Neuronal stem cell (in vitro differentiated cells): ENCODE data around the gene XRCC3.
A peak's percentile ranks its signal among the peaks of the same experiment; 100 is the strongest.

Experiments used
- DNase-seq: peaks from one replicate; pipeline ENCODE4 v3.0.0-alpha.2; 2013; ENCODE audit warnings: low spot score
- H2AFZ ChIP-seq: one replicate; pipeline ENCODE4 v1.6.1; 2013; ENCODE audit warnings: mild to moderate bottlenecking, low read length, inconsistent platforms
- H2AK5ac ChIP-seq: 2 replicates; pipeline ENCODE4 v1.6.1; 2013; ENCODE audit warnings: low read depth, mild to moderate bottlenecking, inconsistent platforms, low read length, moderate library complexity, mixed read lengths
- H2BK120ac ChIP-seq: 2 replicates; pipeline ENCODE4 v1.6.1; 2013; ENCODE audit warnings: low read depth, mild to moderate bottlenecking, inconsistent platforms, low read length, moderate library complexity, mixed read lengths
- H2BK12ac ChIP-seq: one replicate; pipeline ENCODE4 v1.6.1; 2013; ENCODE audit warnings: low read length, inconsistent platforms
- H2BK15ac ChIP-seq: 2 replicates; pipeline ENCODE4 v1.6.1; 2013; ENCODE audit warnings: mild to moderate bottlenecking, low read length, inconsistent platforms, mixed read lengths
- H2BK5ac ChIP-seq: one replicate; pipeline ENCODE4 v1.6.1; 2013; ENCODE audit warnings: inconsistent platforms, mild to moderate bottlenecking, low read length, moderate library complexity
- H3K14ac ChIP-seq: one replicate; pipeline ENCODE4 v1.6.1; 2013; ENCODE audit warnings: low read length, inconsistent platforms
- H3K18ac ChIP-seq: 2 replicates; pipeline ENCODE4 v1.6.1; 2013; ENCODE audit warnings: low read length, inconsistent platforms
- H3K23ac ChIP-seq: 2 replicates; pipeline ENCODE4 v1.6.1; 2013; ENCODE audit warnings: low read depth, mild to moderate bottlenecking, mixed read lengths, low read length, inconsistent platforms; ENCODE audit not compliant: poor library complexity
- H3K27ac ChIP-seq: replicated peaks from 3 replicates; pipeline ENCODE4 v1.5.1; 2013; ENCODE audit warnings: low read length, inconsistent platforms
- H3K27me3 ChIP-seq, 3 experiments: 2 replicates each; pipeline ENCODE4 v1.6.1; 2013; ENCODE audit warnings: low read length in 3 of 3, mild to moderate bottlenecking in 2 of 3, inconsistent platforms in 1 of 3, low read depth in 1 of 3, mixed read lengths in 1 of 3, moderate library complexity in 1 of 3; ENCODE audit not compliant: control insufficient read depth in 3 of 3, insufficient read depth in 3 of 3
- H3K36me3 ChIP-seq, 2 donors: replicated peaks in 1 of 2; 2 replicates each; pipeline ENCODE4 v1.6.1; 2013; ENCODE audit warnings: low read length in 2 of 2; ENCODE audit not compliant: control insufficient read depth in 2 of 2, insufficient read depth in 2 of 2
- H3K4ac ChIP-seq: 2 replicates; pipeline ENCODE4 v1.6.1; 2013; ENCODE audit warnings: inconsistent platforms, mild to moderate bottlenecking, low read length, moderate library complexity
- H3K4me1 ChIP-seq, 2 donors: 1 replicate in 1 of 2; 2 replicates in 1 of 2; pipeline ENCODE4 v1.6.1; 2013; ENCODE audit warnings: low read length in 2 of 2, low read depth in 1 of 2; ENCODE audit not compliant: control insufficient read depth in 2 of 2, insufficient read depth in 1 of 2
- H3K4me2 ChIP-seq: one replicate; pipeline ENCODE4 v1.6.1; 2013; ENCODE audit warnings: mild to moderate bottlenecking, low read length, inconsistent platforms; ENCODE audit not compliant: insufficient read depth, poor library complexity, severe bottlenecking
- H3K4me3 ChIP-seq, 2 donors: 2 replicates each; pipeline ENCODE4 v1.5.1; 2013; ENCODE audit warnings: low read length in 2 of 2, mild to moderate bottlenecking in 2 of 2, inconsistent platforms in 1 of 2, moderate library complexity in 1 of 2
- H3K79me1 ChIP-seq: one replicate; pipeline ENCODE4 v1.6.1; 2013; ENCODE audit warnings: low read depth, mild to moderate bottlenecking, inconsistent platforms, low read length, moderate library complexity
- H3K9ac ChIP-seq: one replicate; pipeline ENCODE4 v1.6.1; 2013; ENCODE audit warnings: mild to moderate bottlenecking, low read depth, low read length, inconsistent platforms; ENCODE audit not compliant: poor library complexity
- H3K9me3 ChIP-seq, 2 donors: replicated peaks in 1 of 2; 2 replicates each; pipeline versions ENCODE3 to v1.6.1; 2013; ENCODE audit warnings: low read length in 2 of 2, mild to moderate bottlenecking in 2 of 2, inconsistent platforms in 1 of 2, low read depth in 1 of 2, mixed read lengths in 1 of 2, moderate library complexity in 1 of 2; ENCODE audit not compliant: control insufficient read depth in 2 of 2, insufficient read depth in 1 of 2
- H4K8ac ChIP-seq: one replicate; pipeline ENCODE4 v1.6.1; 2013; ENCODE audit warnings: low read depth, mild to moderate bottlenecking, inconsistent platforms, low read length, moderate library complexity
- H4K91ac ChIP-seq: one replicate; pipeline ENCODE4 v1.6.1; 2013; ENCODE audit warnings: low read length, low read depth, mild to moderate bottlenecking, inconsistent platforms; ENCODE audit not compliant: poor library complexity
- WGBS, 2 donors: extraction: QIAGEN DNeasy Blood & Tissue Kit; methylation state at CpG; one replicate each; pipeline ENCODE4 v1.1.7; 2013; ENCODE audit warnings: missing lambda C conversion rate in 2 of 2, mixed read lengths in 1 of 2; ENCODE audit not compliant: insufficient read length in 2 of 2, insufficient replicate concordance in 1 of 2; ENCODE audit errors: extremely low coverage in 2 of 2; 5-methylcytosine and 5-hydroxymethylcytosine counted together

XRCC3 gene

GRCh38 chr14:103659631-103660030 lies 55.6 kb downstream of the XRCC3 start:
- DNase-seq = no peak
- no peak overlapping the region for H3K4ac ChIP-seq
- H4K8ac ChIP-seq = no peak overlapping the region
- no peak overlapping the region for H3K4me3 ChIP-seq
- H3K9me3 ChIP-seq = no peaks in the 10 kb centered on the region
- H2BK5ac ChIP-seq = no peak overlapping the region
- H3K27me3 ChIP-seq = no peaks in the 10 kb centered on the region
- H3K14ac ChIP-seq = no peak overlapping the region
- no peak overlapping the region for H4K91ac ChIP-seq
- H3K27ac ChIP-seq = no peak overlapping the region
- H3K4me1 ChIP-seq = no peaks in the 10 kb centered on the region
- H2BK15ac ChIP-seq = no peak overlapping the region
- H2AFZ ChIP-seq = no peak overlapping the region
- no peak overlapping the region for H3K4me2 ChIP-seq
- no peak overlapping the region for H2AK5ac ChIP-seq
- no CpG with 5 or more reads among the region's 7 CpGs for WGBS, 2 donors
- H3K36me3 ChIP-seq = peaks cover 41 to 96% of the 10 kb centered on the region in 2 donors
- H2BK12ac ChIP-seq = no peak overlapping the region
- no peak overlapping the region for H3K9ac ChIP-seq
- H2BK120ac ChIP-seq = no peak overlapping the region
- H3K23ac ChIP-seq = no peak overlapping the region
- no peak overlapping the region for H3K18ac ChIP-seq
- no peaks in the 10 kb centered on the region for H3K79me1 ChIP-seq

GRCh38 chr14:103657471-103657870 lies 57.8 kb downstream of the XRCC3 start:
- Histone ChIP-seq H3K9ac (no peak overlapping the region), H4K8ac (no peak overlapping the region), H2AK5ac (no peak overlapping the region), H3K4me3 (no peak overlapping the region), H3K4me1 (peaks cover 5 to 14% of the 10 kb centered on the region in 2 donors), H3K14ac (no peak overlapping the region), H2BK120ac (no peak overlapping the region), H3K27ac (no peak overlapping the region), H2BK15ac (no peak overlapping the region), H3K27me3 (no peaks in the 10 kb centered on the region), H3K4me2 (no peak overlapping the region), H3K79me1 (peaks cover 2% of the 10 kb centered on the region), H2BK5ac (no peak overlapping the region), H3K18ac (no peak overlapping the region), H2BK12ac (no peak overlapping the region), H2AFZ (no peak overlapping the region), H3K9me3 (no peaks in the 10 kb centered on the region), H3K4ac (no peak overlapping the region), H3K36me3 (peaks cover 36 to 82% of the 10 kb centered on the region in 2 donors), H4K91ac (no peak overlapping the region), H3K23ac (no peak overlapping the region)
- no CpG with 5 or more reads among the region's 13 CpGs for WGBS, 2 donors
- no peak for DNase-seq

GRCh38 chr14:103656756-103657133 lies 58.5 kb downstream of the XRCC3 start:
- WGBS, 2 donors = no CpG with 5 or more reads among the region's 1 CpG
- H3K4me1 ChIP-seq = peaks cover 5 to 19% of the 10 kb centered on the region in 2 donors
- no peak overlapping the region for H3K9ac ChIP-seq
- H3K27ac ChIP-seq = no peak overlapping the region
- no peak overlapping the region for H2BK5ac ChIP-seq
- H3K14ac ChIP-seq = no peak overlapping the region
- no peak overlapping the region for H3K23ac ChIP-seq
- H2BK15ac ChIP-seq = no peak overlapping the region
- H3K18ac ChIP-seq = no peak overlapping the region
- no peaks in the 10 kb centered on the region for H3K27me3 ChIP-seq
- H3K36me3 ChIP-seq = peaks cover 31 to 74% of the 10 kb centered on the region in 2 donors
- peaks cover 2% of the 10 kb centered on the region for H3K79me1 ChIP-seq
- no peak overlapping the region for H2BK12ac ChIP-seq
- no peaks in the 10 kb centered on the region for H3K9me3 ChIP-seq
- H2AK5ac ChIP-seq = no peak overlapping the region
- no peak overlapping the region for H4K8ac ChIP-seq
- H3K4ac ChIP-seq = no peak overlapping the region
- no peak overlapping the region for H2AFZ ChIP-seq
- H4K91ac ChIP-seq = no peak overlapping the region
- H2BK120ac ChIP-seq = no peak overlapping the region
- no peak overlapping the region for H3K4me3 ChIP-seq
- DNase-seq = no peak
- no peak overlapping the region for H3K4me2 ChIP-seq

GRCh38 chr14:103656031-103656755 lies 59.1 kb downstream of the XRCC3 start:
- Histone ChIP-seq H2BK15ac (no peak overlapping the region), H3K14ac (no peak overlapping the region), H4K8ac (no peak overlapping the region), H3K79me1 (peaks cover 4% of the 10 kb centered on the region), H3K4me3 (peak overlapping the region in 1 of 2 donors; percentile 69), H3K18ac (no peak overlapping the region), H2BK5ac (no peak overlapping the region), H3K9ac (no peak overlapping the region), H2AK5ac (no peak overlapping the region), H3K27me3 (no peaks in the 10 kb centered on the region), H2BK12ac (no peak overlapping the region), H2BK120ac (no peak overlapping the region), H3K9me3 (no peaks in the 10 kb centered on the region), H4K91ac (no peak overlapping the region), H3K23ac (no peak overlapping the region), H3K27ac (no peak overlapping the region), H3K4ac (no peak overlapping the region), H2AFZ (no peak overlapping the region), H3K36me3 (peaks cover 31 to 69% of the 10 kb centered on the region in 2 donors), H3K4me2 (no peak overlapping the region), H3K4me1 (peaks cover 9 to 22% of the 10 kb centered on the region in 2 donors)
- WGBS, 2 donors = no CpG with 5 or more reads among the region's 4 CpGs
- no peak for DNase-seq
